NCI-H1436 treated with DMSO at 0.1 percent for 48 hours (cell line): ENCODE data around the gene CNN3.

Source experiments
- DNase-seq: peaks from one replicate; lab custom pipeline; 2025; lab: John Stamatoyannopoulos, UW

CNN3 gene

GRCh38 chr1:94856004-94856403 is 70.9 kb downstream of the CNN3 start:
- no peak for DNase-seq

- DNase-seq = no peak
These were observed 71.6 kb downstream of the CNN3 start for GRCh38 chr1:94855307-94855700.

DNA sequence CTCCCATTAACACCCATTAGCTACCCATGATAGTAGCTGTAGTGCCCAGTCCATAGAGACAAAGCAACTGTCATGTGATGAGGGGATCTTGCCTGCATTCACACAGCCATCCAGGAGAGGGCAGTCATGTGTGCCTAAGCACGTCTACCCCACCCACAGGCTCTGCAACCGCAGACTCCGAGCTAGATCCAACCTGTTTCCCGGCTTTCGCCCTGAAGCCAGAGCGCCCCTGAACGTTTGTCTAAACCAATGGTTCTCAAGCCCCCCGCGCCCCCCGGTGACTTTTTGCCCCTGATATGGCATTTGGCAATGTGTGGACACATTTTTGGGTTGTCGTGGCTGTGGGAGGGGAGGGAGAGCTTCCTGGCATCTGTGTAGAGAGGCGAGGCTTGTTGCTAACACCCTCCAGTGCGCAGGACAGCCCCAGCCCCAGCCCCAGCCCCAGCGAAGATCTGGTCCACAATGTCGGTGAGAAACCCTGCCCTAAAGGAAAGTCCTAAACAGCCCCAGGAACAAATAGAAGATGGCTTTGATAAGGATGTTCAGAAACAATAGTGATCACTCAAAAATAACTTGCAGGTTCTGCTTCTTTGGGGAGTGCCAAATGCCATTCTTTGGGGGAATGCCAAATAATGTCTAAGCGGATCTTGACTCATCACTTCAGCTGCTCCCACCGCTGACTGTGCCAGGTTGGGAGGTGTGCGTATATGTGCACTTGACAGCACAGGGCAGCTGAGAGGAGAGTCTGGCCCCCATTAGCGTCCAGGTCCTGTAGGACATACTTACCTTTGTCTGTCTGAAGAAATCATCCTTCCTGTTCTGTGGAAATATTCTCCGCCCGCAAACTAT is 72.2 kb downstream of the CNN3 start:
- peak; percentile 15 for DNase-seq

- no peak for DNase-seq
These were observed 74.1 kb downstream of the CNN3 start for GRCh38 chr1:94852788-94853187.

- no peak for DNase-seq
These were observed 75.3 kb downstream of the CNN3 start for GRCh38 chr1:94851571-94851970.
